Effector CD4-positive, alpha-beta T cell (primary cell): ENCODE measurements around the gene DIS3L2.

Experiments
- DNase-seq: peaks from one replicate; pipeline ENCODE4 v3.0.0-alpha.2; 2020

DIS3L2 gene

GRCh38 chr2:232200195-232200594 is 238.7 kb downstream of the DIS3L2 start:
- DNase-seq: no peak

- no peak for DNase-seq
These were observed 241.8 kb downstream of the DIS3L2 start for GRCh38 chr2:232203166-232203891.

DNA sequence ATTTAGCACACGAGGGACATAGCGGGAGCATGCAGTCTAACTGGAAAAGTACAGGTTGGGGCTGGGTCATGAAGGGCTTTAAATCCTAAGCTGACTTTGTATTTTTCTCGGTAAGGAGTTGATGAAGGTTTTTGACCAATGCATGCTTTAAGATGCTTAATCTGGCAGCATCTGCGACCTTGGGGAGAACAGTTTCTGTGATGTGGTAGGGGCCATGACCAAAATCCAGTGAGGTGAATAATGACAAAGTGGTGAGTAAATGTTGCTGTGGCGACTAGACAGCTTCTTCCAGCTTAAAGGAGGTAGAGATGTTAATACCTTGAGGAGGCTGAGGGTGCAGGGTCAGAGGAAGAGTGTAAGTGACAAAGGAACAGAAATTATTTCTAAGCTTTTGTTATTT is 242.4 kb downstream of the DIS3L2 start:
- DNase-seq: no peak

GRCh38 chr2:232204457-232204931 is 243.0 kb downstream of the DIS3L2 start:
- no peak for DNase-seq

GRCh38 chr2:232207174-232207573 is 245.7 kb downstream of the DIS3L2 start:
- DNase-seq: no peak

DNA sequence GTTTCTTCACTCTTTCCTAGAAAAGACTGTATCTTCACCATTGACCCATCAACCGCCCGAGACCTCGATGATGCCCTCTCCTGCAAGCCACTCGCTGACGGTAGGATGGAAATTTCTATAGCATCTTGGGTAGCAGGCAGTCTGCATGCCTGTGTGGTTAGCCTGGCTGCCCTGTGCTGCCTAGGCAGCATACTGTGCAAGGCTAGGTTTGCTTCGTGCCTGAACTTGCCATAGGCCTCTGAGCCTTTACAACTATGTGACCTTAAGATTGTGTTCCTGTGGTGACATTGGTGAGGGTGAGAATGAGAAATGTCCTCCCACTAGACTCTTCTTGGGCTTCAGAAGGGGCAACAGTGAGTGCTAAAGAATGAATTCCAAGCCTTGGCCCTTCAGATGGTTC is 248.8 kb downstream of the DIS3L2 start:
- no peak for DNase-seq

- no peak for DNase-seq
These were observed 250.5 kb downstream of the DIS3L2 start for GRCh38 chr2:232211743-232212686.

- no peak for DNase-seq
These were observed 251.7 kb downstream of the DIS3L2 start for GRCh38 chr2:232213176-232213575.

- no peak for DNase-seq
These were observed 252.5 kb downstream of the DIS3L2 start for GRCh38 chr2:232214053-232214452.

GRCh38 chr2:232216028-232216427 is 254.5 kb downstream of the DIS3L2 start:
- no peak for DNase-seq

DNA sequence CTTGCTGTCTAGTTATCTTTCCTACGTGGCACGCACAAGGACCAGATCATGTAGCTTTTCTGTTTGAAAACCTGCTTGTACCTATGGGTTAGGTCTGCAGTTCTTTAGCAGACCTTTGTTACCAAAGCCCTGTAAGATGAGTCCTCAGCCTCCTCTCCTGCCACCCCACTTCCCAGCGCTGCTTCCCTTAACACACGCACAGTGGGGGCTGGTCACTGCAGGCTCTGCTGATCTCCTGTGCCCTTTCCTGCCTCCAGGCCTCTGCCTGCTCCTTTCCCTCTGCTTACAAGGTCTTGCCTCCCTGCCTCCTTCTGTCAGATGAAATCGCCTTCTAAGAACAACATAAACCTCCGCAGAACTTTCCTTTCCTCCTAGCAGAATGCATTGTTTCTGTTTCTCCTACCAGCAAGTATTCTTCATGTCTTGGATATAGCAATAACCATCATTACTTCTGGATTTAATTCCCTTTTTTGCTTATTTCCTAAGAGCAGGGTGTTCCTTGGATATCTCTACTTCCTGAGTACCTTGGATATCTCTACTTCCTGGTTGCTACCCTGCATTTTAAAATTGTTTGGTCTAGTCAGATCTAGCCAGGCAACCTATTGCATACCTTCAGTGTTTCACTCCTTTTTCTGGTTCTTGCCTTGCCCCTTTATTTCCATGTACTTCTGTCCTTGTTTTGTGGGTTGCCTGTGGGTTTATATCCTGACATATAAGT is 257.4 kb downstream of the DIS3L2 start:
- DNase-seq: no peak

GRCh38 chr2:232219496-232219870 is 258.0 kb downstream of the DIS3L2 start:
- DNase-seq: no peak

DNA sequence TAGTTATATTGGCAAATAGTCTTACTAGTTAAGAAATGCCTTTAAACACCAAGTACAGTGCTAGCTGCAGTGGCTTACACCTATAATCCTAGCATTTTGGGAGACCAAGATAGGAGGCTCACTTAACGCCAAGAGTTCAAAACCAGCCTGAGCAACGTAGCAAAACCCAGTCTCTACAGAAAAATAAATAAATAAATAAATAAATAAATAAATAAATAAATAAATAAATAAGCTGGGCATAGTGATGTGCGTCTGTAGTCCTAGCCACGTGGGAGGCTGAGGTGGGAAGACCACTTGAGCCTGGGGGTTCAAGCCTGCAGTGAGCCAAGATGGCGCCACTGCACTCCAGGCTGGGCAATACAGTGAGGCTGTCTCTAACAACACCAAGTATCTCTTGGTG is 258.4 kb downstream of the DIS3L2 start:
- DNase-seq: no peak

- no peak for DNase-seq
These were observed 263.9 kb downstream of the DIS3L2 start for GRCh38 chr2:232225429-232225828.

- DNase-seq: no peak
These were observed 264.4 kb downstream of the DIS3L2 start for GRCh38 chr2:232225895-232226294.

DNA sequence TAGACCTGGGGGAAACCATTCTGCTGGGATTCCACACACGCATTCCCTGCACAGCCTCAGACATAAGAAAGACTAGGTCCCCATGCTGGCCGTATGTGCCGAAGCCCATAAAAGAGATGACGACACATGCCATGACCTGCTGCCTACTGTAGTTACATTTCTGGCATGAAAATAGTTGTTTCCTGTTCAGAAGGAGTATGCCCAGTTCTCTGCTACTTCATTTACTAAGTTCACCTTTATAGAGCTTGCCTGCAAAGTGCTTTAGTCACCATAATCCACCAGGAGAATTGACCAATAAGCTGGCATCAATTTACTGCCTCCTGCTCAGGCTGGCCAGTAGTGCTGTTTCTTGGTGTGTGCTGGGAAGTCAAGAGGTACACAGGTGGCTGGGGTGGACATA is 266.8 kb downstream of the DIS3L2 start:
- no peak for DNase-seq

DNA sequence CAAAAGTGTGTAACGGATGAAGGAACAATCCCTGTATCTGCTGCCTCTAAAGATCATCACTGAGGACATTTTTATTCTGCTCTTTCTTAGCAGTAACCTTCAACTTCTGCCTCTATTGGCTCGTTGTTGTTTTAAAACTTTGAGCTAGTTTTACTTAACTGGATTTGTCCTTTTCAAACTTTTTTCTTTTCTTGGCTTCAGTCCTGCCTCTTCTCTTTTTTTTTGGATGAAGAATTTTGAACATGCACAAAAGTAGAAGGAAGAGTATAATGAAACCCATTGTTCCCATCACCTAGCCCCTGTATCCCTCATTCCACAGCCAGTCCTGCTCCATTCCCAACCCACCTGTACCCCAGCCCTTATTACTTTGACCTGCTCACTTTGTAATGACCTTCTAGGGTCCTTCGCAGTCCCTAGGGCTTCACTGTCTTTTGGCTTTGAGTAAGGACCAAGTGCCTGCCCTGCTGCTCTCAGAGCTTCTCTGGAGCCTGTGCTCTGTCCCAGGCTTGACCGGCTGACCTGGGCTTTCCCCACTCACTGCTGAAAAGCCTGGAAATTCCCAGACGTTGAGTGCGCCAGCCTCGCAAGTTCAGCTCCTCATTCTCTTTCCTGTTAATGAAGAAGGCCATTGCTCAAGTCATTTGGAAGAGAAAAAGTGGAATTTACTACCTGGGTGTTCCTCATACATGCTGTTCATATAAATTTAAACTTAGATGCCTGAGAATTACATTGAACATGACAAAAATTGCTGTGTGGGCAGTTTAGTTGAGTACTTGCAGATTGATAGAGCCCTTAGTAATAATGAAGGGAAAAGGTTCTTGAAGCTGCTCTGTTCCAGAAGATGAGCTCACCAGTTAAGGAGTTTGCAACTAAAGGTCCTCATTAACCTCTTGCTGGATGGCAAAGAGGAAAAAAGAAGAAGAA is 267.7 kb downstream of the DIS3L2 start:
- DNase-seq: no peak

GRCh38 chr2:232229911-232230310 is 268.4 kb downstream of the DIS3L2 start:
- no peak for DNase-seq

DNA sequence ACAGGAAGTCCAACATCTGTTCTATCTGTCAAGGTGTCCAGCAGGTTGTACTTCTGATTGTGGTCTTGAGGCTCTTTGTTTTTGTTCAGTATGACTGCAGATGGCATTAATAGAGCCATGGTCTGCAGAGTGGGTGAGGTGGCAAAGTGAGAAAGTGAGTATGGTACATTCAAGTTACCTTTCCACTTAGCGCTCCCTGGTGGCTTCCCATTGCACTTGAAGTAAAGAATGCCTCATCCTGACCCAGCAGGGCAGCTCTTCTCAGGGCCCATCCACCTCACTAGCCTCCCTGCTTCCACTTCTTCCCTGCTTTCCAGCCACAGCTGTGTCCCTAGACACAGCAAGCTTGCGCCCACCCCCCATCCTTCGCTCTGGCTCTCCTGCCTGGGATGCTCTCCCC is 269.0 kb downstream of the DIS3L2 start:
- DNase-seq: no peak

GRCh38 chr2:232231554-232231953 is 270.0 kb downstream of the DIS3L2 start:
- no peak for DNase-seq

DNA sequence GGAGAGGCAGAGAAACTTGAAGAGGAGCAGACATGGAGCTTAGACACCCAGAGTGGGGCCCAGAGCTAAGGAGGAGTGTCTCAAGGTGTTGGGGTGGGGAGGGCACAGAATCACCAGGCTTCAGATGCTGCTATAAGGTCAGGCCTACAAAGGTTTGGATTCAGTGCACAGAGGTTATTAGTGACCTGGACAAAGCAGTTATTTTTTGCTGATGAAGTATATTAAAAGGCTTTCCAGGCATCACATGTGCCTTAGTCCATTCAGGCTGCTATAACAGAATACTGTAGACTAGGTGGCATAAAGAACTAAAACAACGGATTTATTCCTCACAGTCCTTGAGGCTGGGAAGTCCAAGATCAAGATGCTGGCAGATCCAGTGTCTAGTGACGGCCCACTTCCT is 271.4 kb downstream of the DIS3L2 start:
- no peak for DNase-seq
